ENCODE data around the gene SLAIN2. TPM values are rescaled to one million over a fixed set of nuclear protein-coding genes. Genes with fewer than 3 reads are reported as not detected.

The SLAIN2 gene
- total and polyA plus RNA-seq, 3 donors from 2014 or later = 57.3 to 255 (median 75.8) TPM

- H3K9me3 ChIP-seq = no peaks in the 10 kb centered on the region
- H3K27me3 ChIP-seq = no peaks in the 10 kb centered on the region
- TF ChIP-seq, protein P1, sequence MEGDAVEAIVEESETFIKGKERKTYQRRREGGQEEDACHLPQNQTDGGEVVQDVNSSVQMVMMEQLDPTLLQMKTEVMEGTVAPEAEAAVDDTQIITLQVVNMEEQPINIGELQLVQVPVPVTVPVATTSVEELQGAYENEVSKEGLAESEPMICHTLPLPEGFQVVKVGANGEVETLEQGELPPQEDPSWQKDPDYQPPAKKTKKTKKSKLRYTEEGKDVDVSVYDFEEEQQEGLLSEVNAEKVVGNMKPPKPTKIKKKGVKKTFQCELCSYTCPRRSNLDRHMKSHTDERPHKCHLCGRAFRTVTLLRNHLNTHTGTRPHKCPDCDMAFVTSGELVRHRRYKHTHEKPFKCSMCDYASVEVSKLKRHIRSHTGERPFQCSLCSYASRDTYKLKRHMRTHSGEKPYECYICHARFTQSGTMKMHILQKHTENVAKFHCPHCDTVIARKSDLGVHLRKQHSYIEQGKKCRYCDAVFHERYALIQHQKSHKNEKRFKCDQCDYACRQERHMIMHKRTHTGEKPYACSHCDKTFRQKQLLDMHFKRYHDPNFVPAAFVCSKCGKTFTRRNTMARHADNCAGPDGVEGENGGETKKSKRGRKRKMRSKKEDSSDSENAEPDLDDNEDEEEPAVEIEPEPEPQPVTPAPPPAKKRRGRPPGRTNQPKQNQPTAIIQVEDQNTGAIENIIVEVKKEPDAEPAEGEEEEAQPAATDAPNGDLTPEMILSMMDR (IDR thresholded peaks at IDR 0.05) = no peak
- TF ChIP-seq POLR2A (IDR thresholded peaks at IDR 0.05) = no peak
- no peak overlapping the region for H3K27ac ChIP-seq
- 34 to 52% methylated on average over 2 of the region's 2 CpGs for WGBS, 2 donors
- no peaks in the 10 kb centered on the region for H3K4me1 ChIP-seq
- no peak for DNase-seq
- H3K36me3 ChIP-seq (ENCODE audit: low read depth, missing control alignments) = no peaks in the 10 kb centered on the region
- intact Hi-C loops (cut with DNase I; ENCODE audit: low total_unique reads) = no loop called here
- no peak overlapping the region for H3K4me3 ChIP-seq
These were observed 17.0 kb upstream of the SLAIN2 start for GRCh38 chr4:48324281-48324680.

- WGBS, 2 donors = 62% methylated on average over 1 of the region's 1 CpG
- no peaks in the 10 kb centered on the region for H3K27me3 ChIP-seq
- H3K27ac ChIP-seq = no peak overlapping the region
- H3K4me1 ChIP-seq = no peaks in the 10 kb centered on the region
- DNase-seq = no peak
- H3K9me3 ChIP-seq = no peaks in the 10 kb centered on the region
- intact Hi-C loops (cut with DNase I; ENCODE audit: low total_unique reads) = no loop called here
- no peaks in the 10 kb centered on the region for H3K36me3 ChIP-seq (ENCODE audit: low read depth, missing control alignments)
- TF ChIP-seq POLR2A (IDR thresholded peaks at IDR 0.05) = no peak
- TF ChIP-seq, protein P1 (IDR thresholded peaks at IDR 0.05) = no peak
- no peak overlapping the region for H3K4me3 ChIP-seq
These were observed 12.1 kb upstream of the SLAIN2 start for GRCh38 chr4:48329193-48329592.

DNA sequence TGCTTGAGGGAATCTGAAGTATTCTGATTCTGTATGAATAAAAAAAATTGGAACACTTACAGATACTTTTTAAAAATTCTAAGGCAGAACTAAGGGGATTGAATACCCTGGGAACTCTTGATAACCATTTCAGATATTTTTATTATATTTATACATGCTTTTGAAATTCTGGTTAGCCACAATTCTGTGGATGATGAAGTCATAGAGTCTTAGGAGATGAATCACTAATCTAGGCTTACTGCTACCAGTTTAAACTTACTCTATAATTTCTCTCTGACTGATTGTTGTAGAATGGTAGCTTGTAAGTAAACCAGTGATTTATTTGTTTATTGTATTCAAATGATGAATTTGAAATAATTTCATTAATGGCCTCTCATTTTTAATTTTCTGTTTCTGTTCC lies 11.4 kb upstream of the SLAIN2 start:
- intact Hi-C loops (cut with DNase I; ENCODE audit: low total_unique reads) = no loop called here

DNA sequence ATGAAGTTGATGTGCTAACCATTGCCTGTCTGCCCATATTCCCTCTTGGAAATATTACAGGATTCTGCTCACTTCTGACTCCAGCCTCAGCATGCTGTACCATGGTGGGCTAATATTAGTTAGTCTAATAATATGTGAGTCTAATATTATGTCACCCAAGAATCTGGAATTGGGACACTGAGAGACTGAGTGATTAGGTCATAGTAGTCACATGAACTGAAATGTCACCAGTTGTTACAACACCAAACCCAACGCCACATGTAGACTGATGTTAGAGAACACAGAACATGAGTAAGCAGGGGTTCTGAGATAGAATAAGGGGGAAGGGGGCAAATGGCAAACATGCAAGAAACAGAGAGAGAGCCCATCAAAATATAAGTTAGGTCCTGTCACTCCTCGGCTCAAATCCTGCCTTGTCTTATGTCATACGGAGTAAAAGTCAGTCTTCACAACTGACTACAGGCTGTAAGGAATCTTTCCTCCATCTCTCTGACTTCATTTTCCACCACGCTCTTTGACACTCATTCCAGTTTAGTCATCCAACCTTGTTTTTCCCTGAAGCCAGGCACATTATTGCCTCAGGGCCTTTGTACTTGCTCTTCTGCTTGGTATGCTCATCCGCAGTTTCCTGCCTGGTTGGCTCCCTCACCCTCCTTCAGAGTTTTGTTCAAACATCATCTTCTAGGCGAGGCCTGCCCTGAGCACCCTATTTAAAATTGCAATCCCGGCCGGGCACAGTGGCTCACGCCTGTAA lies 9.6 kb upstream of the SLAIN2 start:
- no peak for DNase-seq
- H3K4me3 ChIP-seq = no peak overlapping the region
- H3K27me3 ChIP-seq = no peaks in the 10 kb centered on the region
- TF ChIP-seq, protein P1 (IDR thresholded peaks at IDR 0.05) = no peak
- TF ChIP-seq POLR2A (IDR thresholded peaks at IDR 0.05) = no peak
- H3K36me3 ChIP-seq (ENCODE audit: low read depth, missing control alignments) = no peaks in the 10 kb centered on the region
- no peak overlapping the region for H3K27ac ChIP-seq
- no peaks in the 10 kb centered on the region for H3K4me1 ChIP-seq
- no peaks in the 10 kb centered on the region for H3K9me3 ChIP-seq
- WGBS, 2 donors = 94% methylated on average over 9 of the region's 9 CpGs
- intact Hi-C loops (cut with DNase I; ENCODE audit: low total_unique reads) = no loop called here

More for the DNA sequence above, 11.4 kb upstream of the SLAIN2 start:
- DNase-seq = no peak
- H3K27me3 ChIP-seq = no peaks in the 10 kb centered on the region
- no peaks in the 10 kb centered on the region for H3K36me3 ChIP-seq (ENCODE audit: low read depth, missing control alignments)
- H3K27ac ChIP-seq = no peak overlapping the region
- H3K9me3 ChIP-seq = no peaks in the 10 kb centered on the region
- H3K4me1 ChIP-seq = no peaks in the 10 kb centered on the region
- TF ChIP-seq, protein P1 (IDR thresholded peaks at IDR 0.05) = no peak
- no peak for TF ChIP-seq POLR2A (IDR thresholded peaks at IDR 0.05)
- H3K4me3 ChIP-seq = no peak overlapping the region

GRCh38 chr4:48332661-48333060 lies 8.7 kb upstream of the SLAIN2 start:
- DNase-seq = no peak
- intact Hi-C loops (cut with DNase I; ENCODE audit: low total_unique reads) = no loop called here
- Histone ChIP-seq H3K4me3 (no peak overlapping the region), H3K4me1 (no peaks in the 10 kb centered on the region), H3K27ac (no peak overlapping the region), H3K9me3 (no peaks in the 10 kb centered on the region), H3K36me3 (ENCODE audit: low read depth, missing control alignments) (no peaks in the 10 kb centered on the region), H3K27me3 (no peaks in the 10 kb centered on the region)
- 93 to 96% methylated on average over 5 of the region's 5 CpGs for WGBS, 2 donors
- TF ChIP-seq, protein P1 (IDR thresholded peaks at IDR 0.05) = no peak
- TF ChIP-seq POLR2A (IDR thresholded peaks at IDR 0.05) = no peak
